ENCODE results near the gene KIF25.

Gene KIF25

DNA sequence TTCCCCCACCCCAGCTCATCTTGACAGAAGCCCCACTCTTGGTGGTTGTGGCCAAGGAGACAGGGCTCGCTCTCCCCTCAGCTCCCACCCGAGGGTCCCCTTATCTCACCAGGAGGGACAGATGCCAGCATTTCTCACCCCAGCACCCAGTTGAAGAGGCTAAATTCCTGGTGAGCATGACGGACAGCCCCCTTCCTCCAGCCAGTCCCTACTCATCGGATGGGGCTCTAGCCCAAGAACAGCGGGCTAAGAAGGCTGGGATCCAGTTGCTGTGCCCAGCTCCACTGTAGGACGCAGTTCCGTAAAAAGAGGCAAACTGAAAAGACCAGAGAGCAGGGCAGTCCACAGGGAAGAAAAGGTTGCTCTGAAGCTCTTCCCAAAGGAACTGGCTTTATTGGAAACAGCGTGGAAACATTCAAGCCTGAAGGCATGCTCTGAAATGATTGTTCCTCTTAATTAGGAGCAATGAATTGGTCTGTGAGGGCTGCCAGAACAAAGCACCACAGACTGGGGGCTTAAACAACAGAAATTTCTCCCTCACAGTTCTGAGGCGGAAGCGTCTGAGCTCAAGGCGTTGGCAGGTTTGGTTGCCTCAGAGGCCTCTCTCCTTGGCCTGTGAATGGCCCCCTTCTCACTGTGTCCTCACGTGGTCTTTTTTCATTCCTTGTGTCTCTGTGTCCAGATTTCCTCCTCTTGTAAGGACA, 17.9 kb upstream of the KIF25 start:
- H3F3A ChIP-seq (ENCODE audit: insufficient read depth) = no peaks in the 10 kb centered on the region
- H3K79me2 ChIP-seq (ENCODE audit: insufficient read depth, low read length) = no peaks in the 10 kb centered on the region
- H4K20me1 ChIP-seq (ENCODE audit: low read depth, low read length) = no peaks in the 10 kb centered on the region
- H3K4me3 ChIP-seq (ENCODE audit: insufficient read depth, low read length, poor library complexity, severe bottlenecking) = no peak overlapping the region
- no peak overlapping the region for H3K4me2 ChIP-seq (ENCODE audit: low read depth, low read length, poor library complexity, severe bottlenecking)
- no peaks in the 10 kb centered on the region for H3K9me2 ChIP-seq (replicated peaks; ENCODE audit: insufficient read depth, low read length)
- no peak overlapping the region for H3K9ac ChIP-seq (ENCODE audit: low read length)
- no peaks in the 10 kb centered on the region for H3K36me3 ChIP-seq (ENCODE audit: low read length)
- H3K27ac ChIP-seq (ENCODE audit: low read depth, low read length) = no peak overlapping the region
- H2AFZ ChIP-seq (ENCODE audit: low read depth, low read length, severe bottlenecking) = no peak overlapping the region
- TF ChIP-seq, protein P1, sequence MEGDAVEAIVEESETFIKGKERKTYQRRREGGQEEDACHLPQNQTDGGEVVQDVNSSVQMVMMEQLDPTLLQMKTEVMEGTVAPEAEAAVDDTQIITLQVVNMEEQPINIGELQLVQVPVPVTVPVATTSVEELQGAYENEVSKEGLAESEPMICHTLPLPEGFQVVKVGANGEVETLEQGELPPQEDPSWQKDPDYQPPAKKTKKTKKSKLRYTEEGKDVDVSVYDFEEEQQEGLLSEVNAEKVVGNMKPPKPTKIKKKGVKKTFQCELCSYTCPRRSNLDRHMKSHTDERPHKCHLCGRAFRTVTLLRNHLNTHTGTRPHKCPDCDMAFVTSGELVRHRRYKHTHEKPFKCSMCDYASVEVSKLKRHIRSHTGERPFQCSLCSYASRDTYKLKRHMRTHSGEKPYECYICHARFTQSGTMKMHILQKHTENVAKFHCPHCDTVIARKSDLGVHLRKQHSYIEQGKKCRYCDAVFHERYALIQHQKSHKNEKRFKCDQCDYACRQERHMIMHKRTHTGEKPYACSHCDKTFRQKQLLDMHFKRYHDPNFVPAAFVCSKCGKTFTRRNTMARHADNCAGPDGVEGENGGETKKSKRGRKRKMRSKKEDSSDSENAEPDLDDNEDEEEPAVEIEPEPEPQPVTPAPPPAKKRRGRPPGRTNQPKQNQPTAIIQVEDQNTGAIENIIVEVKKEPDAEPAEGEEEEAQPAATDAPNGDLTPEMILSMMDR (IDR thresholded peaks at IDR 0.05; ENCODE audit: insufficient read depth, low read length, poor library complexity, severe bottlenecking) = no peak
- TF ChIP-seq EZH2phosphoT487 (conservative IDR thresholded peaks at IDR 0.05; ENCODE audit: low read length) = no peak
- H3K27me3 ChIP-seq (ENCODE audit: low read length) = no peaks in the 10 kb centered on the region
- no peaks in the 10 kb centered on the region for H3K9me3 ChIP-seq (ENCODE audit: insufficient read depth, low read length)

DNA sequence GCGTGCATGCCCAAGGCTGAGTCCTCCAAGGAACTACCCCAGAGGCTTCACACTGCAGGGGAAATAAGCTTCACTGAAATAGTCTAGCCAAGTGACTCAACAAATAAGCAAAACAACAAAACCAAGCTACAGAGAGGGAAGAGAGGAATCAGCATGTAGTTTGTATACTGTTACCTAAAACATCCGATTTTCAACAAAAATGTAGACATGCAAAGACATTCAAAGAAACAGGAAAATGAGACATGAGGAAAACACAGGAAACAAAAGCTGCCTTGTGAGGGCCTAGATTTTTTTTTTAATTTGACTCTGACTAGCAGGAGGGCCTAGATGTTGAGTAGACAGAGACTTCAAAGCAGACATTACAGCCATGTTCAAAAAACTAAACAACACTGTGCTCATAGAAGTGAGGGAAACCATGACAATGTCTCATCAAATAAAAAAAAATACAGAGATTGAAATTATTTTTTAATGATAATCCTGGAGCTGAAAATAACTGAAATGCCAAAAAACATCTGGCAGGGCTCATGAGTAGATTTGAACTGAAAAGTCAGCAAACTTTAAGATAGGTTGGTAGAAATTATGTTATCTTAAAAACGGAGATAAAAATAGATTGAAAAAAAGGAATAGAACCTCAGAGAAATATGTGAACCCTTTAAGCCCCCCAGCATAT, 16.4 kb upstream of the KIF25 start:
- no peaks in the 10 kb centered on the region for H3K9me3 ChIP-seq (ENCODE audit: insufficient read depth, low read length)
- no peak overlapping the region for H2AFZ ChIP-seq (ENCODE audit: low read depth, low read length, severe bottlenecking)
- H3F3A ChIP-seq (ENCODE audit: insufficient read depth) = no peaks in the 10 kb centered on the region
- H3K4me2 ChIP-seq (ENCODE audit: low read depth, low read length, poor library complexity, severe bottlenecking) = no peak overlapping the region
- TF ChIP-seq EZH2phosphoT487 (conservative IDR thresholded peaks at IDR 0.05; ENCODE audit: low read length) = no peak
- TF ChIP-seq, protein P1 (IDR thresholded peaks at IDR 0.05; ENCODE audit: insufficient read depth, low read length, poor library complexity, severe bottlenecking) = no peak
- H3K4me3 ChIP-seq (ENCODE audit: insufficient read depth, low read length, poor library complexity, severe bottlenecking) = no peak overlapping the region
- no peaks in the 10 kb centered on the region for H4K20me1 ChIP-seq (ENCODE audit: low read depth, low read length)
- no peaks in the 10 kb centered on the region for H3K27me3 ChIP-seq (ENCODE audit: low read length)
- no peaks in the 10 kb centered on the region for H3K9me2 ChIP-seq (replicated peaks; ENCODE audit: insufficient read depth, low read length)
- no peak overlapping the region for H3K27ac ChIP-seq (ENCODE audit: low read depth, low read length)
- H3K79me2 ChIP-seq (ENCODE audit: insufficient read depth, low read length) = no peaks in the 10 kb centered on the region
- no peak overlapping the region for H3K9ac ChIP-seq (ENCODE audit: low read length)
- H3K36me3 ChIP-seq (ENCODE audit: low read length) = no peaks in the 10 kb centered on the region

DNA sequence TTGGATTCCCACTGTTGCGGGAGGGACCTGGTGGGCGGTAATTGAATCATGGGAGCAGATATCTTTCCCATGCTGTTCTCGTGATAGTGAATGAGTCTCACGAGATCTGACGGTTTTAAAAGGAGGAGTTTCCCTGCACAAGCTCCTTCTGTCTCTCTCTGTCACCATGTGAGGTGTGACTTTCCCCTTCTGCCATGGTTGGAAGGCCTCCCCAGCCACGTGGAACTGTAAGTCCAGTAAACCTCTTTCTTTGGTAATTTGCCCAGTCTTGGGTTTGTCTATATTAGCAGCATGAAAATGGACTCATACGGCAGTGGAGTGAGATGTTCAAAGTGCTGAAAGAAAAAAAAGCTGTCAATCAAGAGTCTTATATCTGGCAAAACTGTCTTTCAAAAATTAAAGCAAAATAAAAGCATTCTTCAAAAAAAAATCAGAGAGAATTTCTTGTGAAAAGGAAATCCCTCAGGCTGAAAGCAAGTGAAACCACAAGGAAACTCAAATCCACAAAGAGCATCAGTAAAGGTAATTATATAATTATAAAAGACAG, 15.5 kb upstream of the KIF25 start:
- no peaks in the 10 kb centered on the region for H3F3A ChIP-seq (ENCODE audit: insufficient read depth)
- no peak overlapping the region for H2AFZ ChIP-seq (ENCODE audit: low read depth, low read length, severe bottlenecking)
- H4K20me1 ChIP-seq (ENCODE audit: low read depth, low read length) = no peaks in the 10 kb centered on the region
- H3K9ac ChIP-seq (ENCODE audit: low read length) = no peak overlapping the region
- TF ChIP-seq EZH2phosphoT487 (conservative IDR thresholded peaks at IDR 0.05; ENCODE audit: low read length) = no peak
- TF ChIP-seq, protein P1 (IDR thresholded peaks at IDR 0.05; ENCODE audit: insufficient read depth, low read length, poor library complexity, severe bottlenecking) = no peak
- no peak overlapping the region for H3K4me2 ChIP-seq (ENCODE audit: low read depth, low read length, poor library complexity, severe bottlenecking)
- H3K27me3 ChIP-seq (ENCODE audit: low read length) = no peaks in the 10 kb centered on the region
- H3K4me3 ChIP-seq (ENCODE audit: insufficient read depth, low read length, poor library complexity, severe bottlenecking) = no peak overlapping the region
- H3K9me3 ChIP-seq (ENCODE audit: insufficient read depth, low read length) = no peaks in the 10 kb centered on the region
- no peaks in the 10 kb centered on the region for H3K9me2 ChIP-seq (replicated peaks; ENCODE audit: insufficient read depth, low read length)
- no peak overlapping the region for H3K27ac ChIP-seq (ENCODE audit: low read depth, low read length)
- no peaks in the 10 kb centered on the region for H3K79me2 ChIP-seq (ENCODE audit: insufficient read depth, low read length)
- H3K36me3 ChIP-seq (ENCODE audit: low read length) = no peaks in the 10 kb centered on the region

Data from SU-DHL-6 (cell line).